BE2C (cell line): ENCODE measurements around the gene GARIN5A.

Experiments used
- DNase-seq: peaks from one replicate; pipeline ENCODE4 v3.0.0-alpha.2; 2020
- H3K27me3 ChIP-seq: fragments of 250-450 bp; sonication (Bioruptor Pico); 2 replicates; pipeline ENCODE4 v1.5.1; 2020; ENCODE audit warnings: mild to moderate bottlenecking
- H3K36me3 ChIP-seq: fragments of 250-450 bp; sonication (Bioruptor Pico); 2 replicates; pipeline ENCODE4 v1.5.1; 2020; ENCODE audit warnings: mild to moderate bottlenecking
- H3K4me1 ChIP-seq: fragments of 250-450 bp; sonication (Bioruptor Pico); 2 replicates; pipeline ENCODE4 v1.5.1; 2020
- H3K4me3 ChIP-seq: 2 replicates; pipeline ENCODE4 v1.5.1; 2011; ENCODE audit warnings: low read depth, low read length
- H3K9me3 ChIP-seq: fragments of 250-450 bp; sonication (Bioruptor Pico); 2 replicates; pipeline ENCODE4 v1.5.1; 2020
- CTCF ChIP-seq: IDR thresholded peaks from 2 replicates; pipeline ENCODE4 v1.5.1; 2012; ENCODE audit warnings: mild to moderate bottlenecking, low read depth, low read length

The GARIN5A gene

GRCh38 chr19:50427318-50427925 is 49.2 kb downstream of the GARIN5A start:
- TF ChIP-seq CTCF: no peak
- DNase-seq: no peak
- H3K4me3 ChIP-seq: no peak overlapping the region
- H3K4me1 ChIP-seq: 0 out of 2 replicates have a peak, but pooled peaks cover under 1% of the 10 kb centered on the region
- no peaks in the 10 kb centered on the region for H3K36me3 ChIP-seq
- no peaks in the 10 kb centered on the region for H3K27me3 ChIP-seq
- H3K9me3 ChIP-seq: no peaks in the 10 kb centered on the region

- Histone ChIP-seq H3K4me1 (no peaks in the 10 kb centered on the region), H3K27me3 (no peaks in the 10 kb centered on the region), H3K36me3 (no peaks in the 10 kb centered on the region), H3K9me3 (no peaks in the 10 kb centered on the region), H3K4me3 (no peak overlapping the region)
- TF ChIP-seq CTCF: no peak
- DNase-seq: no peak
Measured at GRCh38 chr19:50425581-50425980, 51.1 kb downstream of the GARIN5A start.

GRCh38 chr19:50423279-50424113 is 53.2 kb downstream of the GARIN5A start:
- TF ChIP-seq CTCF: no peak
- Histone ChIP-seq H3K36me3 (no peaks in the 10 kb centered on the region), H3K4me3 (no peak overlapping the region), H3K27me3 (no peaks in the 10 kb centered on the region), H3K4me1 (no peaks in the 10 kb centered on the region), H3K9me3 (no peaks in the 10 kb centered on the region)
- DNase-seq: no peak

- no peaks in the 10 kb centered on the region for H3K27me3 ChIP-seq
- no peak overlapping the region for H3K4me3 ChIP-seq
- H3K36me3 ChIP-seq: no peaks in the 10 kb centered on the region
- H3K4me1 ChIP-seq: no peaks in the 10 kb centered on the region
- no peak for DNase-seq
- TF ChIP-seq CTCF: no peak
- H3K9me3 ChIP-seq: no peaks in the 10 kb centered on the region
Measured at GRCh38 chr19:50422397-50423278, 54.0 kb downstream of the GARIN5A start.

GRCh38 chr19:50420808-50421207 is 55.8 kb downstream of the GARIN5A start:
- Histone ChIP-seq H3K36me3 (peaks cover 3% of the 10 kb centered on the region; the same call in 1 of the 2 replicates), H3K27me3 (no peaks in the 10 kb centered on the region), H3K4me1 (no peaks in the 10 kb centered on the region), H3K9me3 (no peaks in the 10 kb centered on the region), H3K4me3 (no peak overlapping the region)
- DNase-seq: no peak
- no peak for TF ChIP-seq CTCF
